Left lung (tissue), 10 donors: ENCODE measurements around the gene ESRRA. TPM values are rescaled to one million over a fixed set of nuclear protein-coding genes. Genes with fewer than 3 reads are reported as not detected.

Experiments
- ATAC-seq: fragments of 200-7000 bp; cut with Tn5 transposase; one replicate; pipeline ENCODE4 v1.9.1; 2020; ENCODE audit warnings: moderate library complexity
- DNase-seq, 4 donors: peaks; one replicate each; pipeline ENCODE4 v3.0.0-alpha.2; 2013 to 2020
- H3K27ac ChIP-seq, 2 donors: fragments of 200-600 bp; sonication (generic) in 1 of 2; one replicate each; pipeline versions ENCODE4 v1.5.0 to v1.8.0; 2020 to 2021
- H3K27me3 ChIP-seq, 2 donors: fragments of 200-600 bp; sonication (generic) in 1 of 2; one replicate each; pipeline versions ENCODE4 v1.5.0 to v1.8.0; 2020 to 2021
- H3K36me3 ChIP-seq, 2 donors: fragments of 200-600 bp; sonication (generic) in 1 of 2; one replicate each; pipeline versions ENCODE4 v1.5.0 to v1.8.0; 2020 to 2021
- H3K4me1 ChIP-seq, 2 donors: fragments of 200-600 bp; one replicate each; pipeline ENCODE4 v1.8.0; 2021
- H3K4me3 ChIP-seq, 2 donors: fragments of 200-600 bp; sonication (generic) in 1 of 2; one replicate each; pipeline versions ENCODE4 v1.5.0 to v1.8.0; 2020 to 2021; ENCODE audit warnings: mild to moderate bottlenecking in 1 of 2
- H3K9me3 ChIP-seq, 2 donors: fragments of 200-600 bp; sonication (generic) in 1 of 2; one replicate each; pipeline versions ENCODE4 v1.5.0 to v1.8.0; 2020 to 2021
- intact Hi-C, 2 donors: fragments of 100-400 bp; cut with DNase I; formaldehyde crosslinking; loops; one replicate each; pipeline versions ENCODE4 v1.11.2 to v1.14.2; 2022
- polyA plus RNA-seq, 6 donors: library from polyadenylated mRNA; unstranded; fragments of 120-200 nt; gene quantifications; one replicate each; pipeline ENCODE4 v1.2.1, GENCODE V29; 2013; ENCODE audit not compliant: insufficient read length in 6 of 6
- total RNA-seq, 2 donors: library from RNA; stranded (reverse); fragmentation: NEBNext Ultra II Directional; extraction: Animal tissue kit (Norgen Biotek cat#: 25700); gene quantifications; one replicate each; pipeline ENCODE4 v1.2.1, GENCODE V29; 2021
- TF ChIP-seq, protein P1 (sequence below), 2 donors: fragments of 200-600 bp; sonication (generic) in 1 of 2; IDR thresholded peaks; one replicate each; pipeline versions ENCODE4 v1.5.0 to v1.8.0; 2021; ENCODE audit warnings: antibody characterized with exemption in 2 of 2
- donor health status: DM: no; HTN: yes; CAD: no.
- donor health status: DM: no; HTN: no; CAD: no.

Gene ESRRA
- total and polyA plus RNA-seq, 8 donors = 10.2 to 60.1 (median 13.8) TPM

DNA sequence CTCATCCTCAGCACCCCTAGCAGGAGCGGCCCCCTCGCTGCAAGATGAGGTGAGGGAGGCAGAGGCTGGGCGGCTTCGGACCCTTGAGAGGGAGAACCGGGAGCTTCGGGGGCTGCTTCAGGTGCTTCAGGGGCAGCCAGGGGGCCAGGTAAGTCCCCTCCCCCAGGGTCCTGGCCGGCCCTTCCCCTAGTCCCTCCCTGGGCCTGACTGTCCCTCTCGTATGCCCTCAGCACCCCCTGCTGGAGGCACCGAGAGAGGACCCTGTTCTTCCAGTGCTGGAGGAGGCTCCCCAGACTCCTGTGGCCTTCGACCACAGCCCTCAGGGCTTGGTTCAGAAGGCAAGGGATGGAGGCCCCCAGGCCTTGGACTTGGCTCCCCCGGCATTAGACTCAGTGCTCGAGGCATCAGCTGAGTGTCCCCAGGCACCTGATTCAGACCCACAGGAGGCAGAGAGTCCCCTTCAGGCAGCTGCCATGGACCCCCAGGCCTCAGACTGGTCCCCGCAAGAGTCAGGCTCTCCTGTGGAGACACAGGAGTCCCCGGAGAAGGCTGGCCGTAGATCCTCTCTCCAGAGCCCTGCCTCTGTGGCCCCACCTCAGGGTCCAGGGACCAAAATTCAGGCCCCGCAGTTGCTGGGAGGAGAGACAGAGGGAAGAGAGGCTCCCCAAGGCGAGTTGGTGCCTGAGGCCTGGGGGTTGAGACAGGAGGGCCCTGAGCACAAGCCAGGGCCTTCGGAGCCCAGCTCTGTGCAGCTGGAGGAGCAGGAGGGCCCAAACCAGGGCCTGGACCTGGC, 38.6 kb downstream of the ESRRA start:
- TF ChIP-seq, protein P1, sequence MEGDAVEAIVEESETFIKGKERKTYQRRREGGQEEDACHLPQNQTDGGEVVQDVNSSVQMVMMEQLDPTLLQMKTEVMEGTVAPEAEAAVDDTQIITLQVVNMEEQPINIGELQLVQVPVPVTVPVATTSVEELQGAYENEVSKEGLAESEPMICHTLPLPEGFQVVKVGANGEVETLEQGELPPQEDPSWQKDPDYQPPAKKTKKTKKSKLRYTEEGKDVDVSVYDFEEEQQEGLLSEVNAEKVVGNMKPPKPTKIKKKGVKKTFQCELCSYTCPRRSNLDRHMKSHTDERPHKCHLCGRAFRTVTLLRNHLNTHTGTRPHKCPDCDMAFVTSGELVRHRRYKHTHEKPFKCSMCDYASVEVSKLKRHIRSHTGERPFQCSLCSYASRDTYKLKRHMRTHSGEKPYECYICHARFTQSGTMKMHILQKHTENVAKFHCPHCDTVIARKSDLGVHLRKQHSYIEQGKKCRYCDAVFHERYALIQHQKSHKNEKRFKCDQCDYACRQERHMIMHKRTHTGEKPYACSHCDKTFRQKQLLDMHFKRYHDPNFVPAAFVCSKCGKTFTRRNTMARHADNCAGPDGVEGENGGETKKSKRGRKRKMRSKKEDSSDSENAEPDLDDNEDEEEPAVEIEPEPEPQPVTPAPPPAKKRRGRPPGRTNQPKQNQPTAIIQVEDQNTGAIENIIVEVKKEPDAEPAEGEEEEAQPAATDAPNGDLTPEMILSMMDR (IDR thresholded peaks at IDR 0.05) = peak in 1 of 2 donors; percentile 25
- no peaks in the 10 kb centered on the region for H3K9me3 ChIP-seq
- H3K36me3 ChIP-seq = peaks cover 0 to 35% of the 10 kb centered on the region in 2 donors
- peak; percentile 6 for ATAC-seq
- H3K27me3 ChIP-seq = no peaks in the 10 kb centered on the region
- H3K4me3 ChIP-seq = no peak overlapping the region
- H3K4me1 ChIP-seq = peaks cover 0 to 36% of the 10 kb centered on the region in 2 donors
- H3K27ac ChIP-seq = no peak overlapping the region
- peak in 1 of 4 donors; percentile 80 for DNase-seq
- intact Hi-C loops = no loop called here

- peak in 1 of 4 donors; percentile 76 for DNase-seq
- H3K4me1 ChIP-seq = peaks cover 0 to 28% of the 10 kb centered on the region in 2 donors
- no peak overlapping the region for H3K4me3 ChIP-seq
- no peak overlapping the region for H3K27ac ChIP-seq
- TF ChIP-seq, protein P1 (IDR thresholded peaks at IDR 0.05) = no peak
- intact Hi-C loops = no loop called here
- H3K36me3 ChIP-seq = peaks cover 0 to 43% of the 10 kb centered on the region in 2 donors
- H3K27me3 ChIP-seq = no peaks in the 10 kb centered on the region
- no peak for ATAC-seq
- no peaks in the 10 kb centered on the region for H3K9me3 ChIP-seq
These were observed 39.5 kb downstream of the ESRRA start for GRCh38 chr11:64344787-64345186.

- H3K27me3 ChIP-seq = no peaks in the 10 kb centered on the region
- DNase-seq (no peak), ATAC-seq (no peak)
- H3K36me3 ChIP-seq = peaks cover 0 to 61% of the 10 kb centered on the region in 2 donors
- intact Hi-C loops = no loop called here
- H3K9me3 ChIP-seq = no peaks in the 10 kb centered on the region
- H3K27ac ChIP-seq = no peak overlapping the region
- no peak overlapping the region for H3K4me3 ChIP-seq
- TF ChIP-seq, protein P1 (IDR thresholded peaks at IDR 0.05) = no peak
- H3K4me1 ChIP-seq = peaks cover 0 to 5% of the 10 kb centered on the region in 2 donors
These were observed 42.0 kb downstream of the ESRRA start for GRCh38 chr11:64347193-64347867.

DNA sequence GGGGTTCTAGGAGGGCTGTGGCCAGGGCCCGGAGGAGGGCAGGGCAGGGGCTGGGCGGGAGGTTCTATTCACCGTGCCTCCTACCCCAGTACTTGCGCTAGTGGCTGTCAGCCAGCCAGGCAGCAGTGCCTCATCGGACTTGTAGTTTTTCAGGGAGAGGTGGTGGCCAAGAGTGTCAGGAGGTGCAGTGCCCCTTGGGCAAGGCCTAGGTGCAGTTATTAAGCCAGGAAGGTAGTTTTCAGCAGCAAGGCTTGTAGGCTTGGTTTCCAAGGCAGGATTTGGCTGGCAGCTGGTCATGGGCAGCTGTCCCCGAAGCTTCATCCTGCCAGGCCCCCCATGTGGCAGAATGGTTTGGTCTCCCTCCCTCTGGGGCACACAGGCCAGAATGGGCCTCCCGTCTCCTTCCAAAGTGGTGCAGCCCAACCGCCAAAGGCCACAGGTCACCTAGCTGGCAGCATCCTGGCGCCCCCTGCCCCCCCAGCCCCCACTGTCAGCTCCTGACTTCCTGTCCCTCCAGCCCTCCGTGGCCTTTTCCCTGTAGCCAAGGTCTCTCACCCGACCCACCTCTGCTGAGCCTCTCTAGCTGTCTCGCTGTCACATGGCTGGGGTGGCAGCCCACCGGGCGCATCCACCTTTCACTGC, 43.2 kb downstream of the ESRRA start:
- intact Hi-C loops = no loop called here
- no peak overlapping the region for H3K27ac ChIP-seq

More for the DNA sequence above, 43.2 kb downstream of the ESRRA start:
- ATAC-seq (no peak), DNase-seq (no peak)
- no peaks in the 10 kb centered on the region for H3K4me1 ChIP-seq
- no peaks in the 10 kb centered on the region for H3K9me3 ChIP-seq
- TF ChIP-seq, protein P1 (IDR thresholded peaks at IDR 0.05) = no peak
- peaks cover 0 to 68% of the 10 kb centered on the region in 2 donors for H3K36me3 ChIP-seq
- no peak overlapping the region for H3K4me3 ChIP-seq
- no peaks in the 10 kb centered on the region for H3K27me3 ChIP-seq
